ENCODE results near the gene LAIR2. TPM values are rescaled to one million over a fixed set of nuclear protein-coding genes. Genes with fewer than 3 reads are reported as not detected.
A peak's percentile ranks its signal among the peaks of the same experiment; 100 is the strongest.
"Not testable (repeated sequence)": the region's sequence is repeated elsewhere in the genome, so short reads cannot be mapped to it uniquely, and the experiment has no call there.

The LAIR2 gene
- polyA plus RNA-seq, 2 of the 4 experiments (the other 2 are of a cell fraction), result not detected

DNA sequence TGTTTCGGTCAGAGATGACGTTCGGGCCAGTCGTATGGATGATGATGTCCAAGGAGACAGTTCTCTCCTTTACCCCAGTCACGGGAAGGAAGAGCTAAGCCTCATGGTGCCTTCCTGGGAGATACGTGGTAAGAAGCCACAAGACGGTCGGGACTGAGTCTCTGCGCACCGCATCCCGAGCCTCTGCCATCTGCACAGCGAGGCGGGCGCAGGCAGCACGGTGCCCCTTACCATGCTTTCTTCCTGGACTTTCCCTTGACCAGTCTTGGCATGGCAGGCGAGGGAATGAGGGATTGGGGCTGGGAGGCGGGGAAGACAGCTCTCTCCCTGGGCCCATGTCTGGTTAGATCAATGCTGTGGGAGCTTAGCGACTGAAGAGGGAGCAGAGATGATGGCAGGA lies 10.1 kb upstream of the LAIR2 start (continued):
- TF ChIP-seq CBX2 (IDR thresholded peaks at IDR 0.05; ENCODE audit: borderline replicate concordance, low read depth) (no peak), NR3C1 (IDR thresholded peaks at IDR 0.05) (no peak), BHLHE40 (IDR thresholded peaks at IDR 0.05; ENCODE audit: low read depth, low read length) (no peak)

DNA sequence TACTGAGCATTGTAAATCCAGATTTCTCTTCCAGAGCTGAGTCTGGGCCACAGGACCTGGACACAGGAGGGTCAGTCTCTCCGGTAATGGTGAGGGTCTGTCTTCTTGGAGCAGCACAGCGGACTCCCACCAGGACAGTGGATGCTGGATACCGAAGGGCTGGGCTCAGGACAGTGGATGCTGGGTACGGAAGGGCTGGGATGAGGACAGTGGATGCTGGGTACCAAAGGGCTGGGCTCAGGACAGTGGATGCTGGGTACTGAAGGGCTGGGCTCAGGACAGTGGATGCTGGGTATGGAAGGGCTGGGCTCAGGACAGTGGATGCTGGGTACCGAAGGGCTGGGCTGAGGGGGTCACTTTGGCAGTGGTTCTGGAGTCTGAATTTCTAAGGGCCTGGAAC lies 9.6 kb upstream of the LAIR2 start:
- FAIRE-seq, result not testable (repeated sequence)

DNA sequence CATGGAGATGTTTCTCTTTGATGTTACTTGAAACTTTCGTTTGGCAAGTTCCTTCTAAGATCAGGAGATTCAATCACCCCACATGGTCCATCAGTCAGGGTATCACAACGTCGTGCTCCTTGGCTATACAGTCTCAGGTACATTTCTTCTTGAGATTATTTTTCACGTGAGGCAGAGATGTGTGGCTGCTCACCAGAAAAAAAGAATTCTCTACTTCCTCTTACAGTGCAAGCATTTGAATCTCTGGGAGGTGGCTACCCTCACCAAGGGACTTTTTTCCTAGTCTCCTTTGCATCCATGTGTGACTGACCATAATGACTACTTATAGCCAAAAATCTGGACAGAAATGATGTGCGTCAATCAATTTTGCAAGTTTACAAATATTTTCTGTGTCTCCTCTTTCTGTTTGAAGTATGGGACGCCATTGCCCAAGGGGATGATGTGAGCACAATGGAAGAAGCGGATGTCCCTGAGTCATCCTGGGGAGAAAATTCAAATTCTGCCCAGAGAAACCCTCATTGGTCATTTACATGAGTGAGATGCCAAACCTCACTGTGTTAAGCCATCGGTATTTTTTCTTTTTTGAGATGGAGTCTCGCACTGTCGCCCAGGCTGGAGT lies 8.6 kb upstream of the LAIR2 start:
- no peak overlapping the region for H3K4me2 ChIP-seq
- no peak overlapping the region for H3K27ac ChIP-seq
- FAIRE-seq, result no peak
- POLR2A ChIA-PET, result no interaction called here
- TF ChIP-seq KDM5A (IDR thresholded peaks at IDR 0.05) (no peak), ZC3H11A (IDR thresholded peaks at IDR 0.05) (no peak), NFE2L2 (conservative IDR thresholded peaks at IDR 0.05; ENCODE audit: low read length) (no peak), ZNF302 (CRISPR knock-in tag; IDR thresholded peaks at IDR 0.05) (no peak), HDAC2 (IDR thresholded peaks at IDR 0.05) (no peak), CHD2 (IDR thresholded peaks at IDR 0.05; ENCODE audit: low read length, partially characterized antibody) (no peak), E2F6 (IDR thresholded peaks at IDR 0.05; ENCODE audit: borderline replicate concordance, low read depth) (no peak), CBX8 (IDR thresholded peaks at IDR 0.05) (no peak), FOXS1 (CRISPR knock-in tag; IDR thresholded peaks at IDR 0.05) (no peak), REST (IDR thresholded peaks at IDR 0.05) (no peak), RFX5 (IDR thresholded peaks at IDR 0.05) (no peak), ESRRA (IDR thresholded peaks at IDR 0.05; ENCODE audit: borderline replicate concordance, low read length) (no peak), KDM1A (IDR thresholded peaks at IDR 0.05; ENCODE audit: low read depth) (no peak)
- TF ChIP-seq, protein P1, sequence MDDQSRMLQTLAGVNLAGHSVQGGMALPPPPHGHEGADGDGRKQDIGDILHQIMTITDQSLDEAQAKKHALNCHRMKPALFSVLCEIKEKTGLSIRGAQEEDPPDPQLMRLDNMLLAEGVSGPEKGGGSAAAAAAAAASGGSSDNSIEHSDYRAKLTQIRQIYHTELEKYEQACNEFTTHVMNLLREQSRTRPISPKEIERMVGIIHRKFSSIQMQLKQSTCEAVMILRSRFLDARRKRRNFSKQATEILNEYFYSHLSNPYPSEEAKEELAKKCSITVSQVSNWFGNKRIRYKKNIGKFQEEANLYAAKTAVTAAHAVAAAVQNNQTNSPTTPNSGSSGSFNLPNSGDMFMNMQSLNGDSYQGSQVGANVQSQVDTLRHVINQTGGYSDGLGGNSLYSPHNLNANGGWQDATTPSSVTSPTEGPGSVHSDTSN (IDR thresholded peaks at IDR 0.05), result no peak
- WGBS (ENCODE audit: missing lambda C conversion rate), result 14% methylated on average over 10 of the region's 10 CpGs
- no peak overlapping the region for H3K4me3 ChIP-seq
- H3K9me3 ChIP-seq, result peaks cover 6% of the 10 kb centered on the region; the same call in 1 of the 3 replicates
- CTCF ChIA-PET, result interaction anchor here (1.3 to 4.0 kb wide), 2 partner anchors 12 to 14 kb away, joined by 5 to 29 read pairs; no protein-coding TSS in a partner anchor
- no peak for ATAC-seq
- no peaks in the 10 kb centered on the region for H3K4me1 ChIP-seq
- DNase-seq (ENCODE audit: low read depth in 1 of 2, low spot score in 1 of 2), result no peak

More for the DNA sequence above, 9.6 kb upstream of the LAIR2 start:
- DNase-seq (ENCODE audit: low read depth in 1 of 2, low spot score in 1 of 2); H3K4me1 ChIP-seq; POLR2A ChIA-PET; ATAC-seq; H3K27ac ChIP-seq; H3K9me3 ChIP-seq; H3K4me2 ChIP-seq; H3K4me3 ChIP-seq: not testable (repeated sequence)
- WGBS (ENCODE audit: missing lambda C conversion rate), result 7% methylated on average over 5 of the region's 5 CpGs
- CTCF ChIA-PET, result interaction anchor here (4.0 kb wide), 1 partner anchor 13 kb away, joined by 29 read pairs; no protein-coding TSS in a partner anchor

GRCh38 chr19:54495284-54495683 lies 7.3 kb upstream of the LAIR2 start:
- FAIRE-seq; H3K4me2 ChIP-seq; H3K27ac ChIP-seq; ATAC-seq; H3K4me3 ChIP-seq; H3K4me1 ChIP-seq; DNase-seq (ENCODE audit: low read depth in 1 of 2, low spot score in 1 of 2); H3K9me3 ChIP-seq; POLR2A ChIA-PET: not testable (repeated sequence)
- CTCF ChIA-PET, result interaction anchor here (0.6 to 4.0 kb wide), 3 partner anchors 11 to 387 kb away, joined by 3 to 29 read pairs (median 5); no protein-coding TSS in a partner anchor
- 12% methylated on average over 5 of the region's 5 CpGs for WGBS (ENCODE audit: missing lambda C conversion rate)

DNA sequence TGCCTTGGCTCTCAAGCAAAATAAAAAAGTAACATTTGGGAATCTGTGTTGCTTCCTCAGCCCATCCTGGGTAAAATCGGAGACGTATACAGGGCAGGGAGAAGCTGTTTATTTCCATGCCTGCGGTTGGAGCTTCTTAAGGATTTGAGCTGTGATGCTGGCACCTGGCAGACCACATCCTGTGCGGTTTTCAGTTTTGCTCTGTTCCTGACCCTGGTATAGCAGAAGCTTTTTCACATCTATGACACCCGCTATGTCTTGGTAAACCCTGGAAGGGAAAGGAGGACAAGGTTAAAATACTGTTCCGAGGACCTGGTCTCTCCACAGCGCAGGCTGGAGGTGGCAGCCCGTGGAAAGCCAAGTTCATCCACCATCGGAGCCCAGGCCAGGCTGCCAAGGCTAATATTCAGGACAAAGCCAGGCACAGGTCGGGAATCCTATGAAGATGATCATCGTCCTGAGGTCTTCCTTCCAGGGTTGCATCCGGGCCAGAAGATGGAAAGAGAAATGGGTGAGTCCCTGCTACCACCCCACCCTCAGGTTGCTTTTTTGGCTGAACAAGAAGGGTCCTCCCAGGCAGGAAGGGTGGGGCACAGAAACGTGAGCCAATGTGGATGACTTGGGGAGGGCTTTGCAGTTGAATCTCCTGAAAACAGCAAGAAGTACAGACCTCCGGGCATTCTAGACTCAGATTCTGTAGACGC lies 4.7 kb upstream of the LAIR2 start:
- POLR2A ChIA-PET; H3K4me2 ChIP-seq; H3K4me3 ChIP-seq; H3K27ac ChIP-seq; H3K4me1 ChIP-seq; FAIRE-seq; H3K9me3 ChIP-seq; DNase-seq (ENCODE audit: low read depth in 1 of 2, low spot score in 1 of 2): not testable (repeated sequence)
- ATAC-seq, result peak in 1 of 2 experiments; percentile 38; a peak in 2 of 6 replicates
- CTCF ChIA-PET, result interaction anchor here (1.2 kb wide), 1 partner anchor 15 kb away, joined by 3 read pairs; no protein-coding TSS in a partner anchor
- WGBS (ENCODE audit: missing lambda C conversion rate), result 22% methylated on average over 9 of the region's 15 CpGs

DNA sequence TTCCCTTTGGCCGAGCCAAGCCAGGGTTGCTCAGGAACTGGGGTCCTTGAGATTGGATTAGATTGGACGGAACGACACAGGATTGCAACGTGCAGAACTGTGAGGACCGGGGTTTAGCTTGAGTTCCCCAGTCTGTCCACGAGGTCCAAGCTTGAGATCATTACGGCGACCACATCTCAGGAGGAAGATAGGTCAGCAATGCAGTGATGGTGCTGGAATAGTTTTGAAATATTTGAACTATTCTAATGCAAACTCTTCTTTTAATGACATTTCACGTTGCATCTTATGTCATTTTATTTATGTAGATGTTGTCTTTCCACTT lies 4.2 kb upstream of the LAIR2 start:
- 23% methylated on average over 9 of the region's 9 CpGs for WGBS (ENCODE audit: missing lambda C conversion rate)
- POLR2A ChIA-PET, result not testable (repeated sequence)

More for the DNA sequence above, 4.2 kb upstream of the LAIR2 start:
- ATAC-seq; H3K4me3 ChIP-seq; DNase-seq (ENCODE audit: low read depth in 1 of 2, low spot score in 1 of 2); H3K4me2 ChIP-seq; H3K4me1 ChIP-seq; H3K9me3 ChIP-seq; H3K27ac ChIP-seq: not testable (repeated sequence)
- peak; percentile 67 for FAIRE-seq
- CTCF ChIA-PET, result interaction anchor here (1.2 to 1.4 kb wide), 2 partner anchors 15 to 20 kb away, joined by 3 to 5 read pairs; no protein-coding TSS in a partner anchor
